EL (cell line): ENCODE results near the gene KRTAP1-5.
"Not testable (repeated sequence)": the region's sequence is repeated elsewhere in the genome, so short reads cannot be mapped to it uniquely, and the experiment has no call there.

Experiments used
- DNase-seq: peaks from one replicate; pipeline ENCODE4 v3.0.0-alpha.2; 2016

The KRTAP1-5 gene

GRCh38 chr17:41002814-41003213 is 24.2 kb downstream of the KRTAP1-5 start:
- peak; percentile 31 for DNase-seq

DNA sequence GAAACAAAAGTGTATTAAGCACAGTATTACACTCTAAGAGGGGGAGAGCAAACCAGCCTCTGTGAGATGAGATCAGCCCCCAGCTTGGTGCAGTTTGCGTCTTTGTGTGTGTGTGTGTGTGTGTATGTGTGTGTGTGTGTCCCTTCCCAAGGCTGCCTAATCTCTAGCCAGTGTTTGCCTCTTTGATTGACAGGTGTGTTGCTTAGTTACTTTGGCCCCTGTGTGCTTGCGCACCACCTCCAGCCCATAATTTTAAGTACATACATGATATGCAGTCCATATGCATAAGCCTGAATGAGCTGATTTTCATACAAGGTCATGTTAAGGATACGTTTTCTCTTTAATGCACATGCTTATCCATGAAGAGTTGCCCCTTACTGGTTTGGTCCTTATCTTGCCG is 25.2 kb downstream of the KRTAP1-5 start:
- no peak for DNase-seq

GRCh38 chr17:40999563-40999962 is 27.4 kb downstream of the KRTAP1-5 start, which contains the start of gene KRTAP3-2:
Gene KRTAP3-2 (minus strand): TSS chr17:40999906. CDS start chr17:40999853, 53 bp downstream.
- DNase-seq, result not testable (repeated sequence)

- DNase-seq, result no peak
Observed at GRCh38 chr17:40997361-40997760, 29.6 kb downstream of the KRTAP1-5 start.

GRCh38 chr17:40996829-40997228 is 30.2 kb downstream of the KRTAP1-5 start:
- DNase-seq, result no peak

GRCh38 chr17:40995116-40995515 is 31.9 kb downstream of the KRTAP1-5 start:
- no peak for DNase-seq

DNA sequence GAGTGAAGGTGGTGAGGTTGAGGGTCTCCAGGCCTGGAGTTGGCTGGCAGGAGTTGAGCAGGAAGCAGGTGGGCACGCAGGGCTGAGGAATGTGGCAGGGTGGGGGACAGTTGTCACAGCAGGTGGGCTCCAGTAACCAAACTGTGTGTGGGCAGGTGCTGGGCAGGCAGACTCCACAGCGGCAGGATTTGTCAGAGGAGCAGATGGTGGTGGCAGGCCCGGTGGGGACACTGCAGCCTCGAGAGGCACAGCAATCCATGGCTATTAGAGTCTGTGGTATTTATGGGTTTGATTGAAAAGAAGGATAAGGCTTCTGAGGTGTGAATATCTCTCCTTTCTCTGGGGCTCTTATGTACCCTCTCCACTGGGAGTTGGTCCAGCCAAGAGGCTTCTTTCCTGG is 33.2 kb downstream of the KRTAP1-5 start, which contains the start of gene KRTAP3-3:
Gene KRTAP3-3, minus strand, starts transcription at position 326 of the 400 bp plus-strand sequence. Its CDS starts 67 bp downstream, at position 259.
- no peak for DNase-seq

- no peak for DNase-seq
Observed at GRCh38 chr17:40993084-40993483, 33.9 kb downstream of the KRTAP1-5 start.

- no peak for DNase-seq
Observed at GRCh38 chr17:40992666-40993065, 34.3 kb downstream of the KRTAP1-5 start.

- no peak for DNase-seq
Observed at GRCh38 chr17:40986920-40987319, 40.1 kb downstream of the KRTAP1-5 start.

DNA sequence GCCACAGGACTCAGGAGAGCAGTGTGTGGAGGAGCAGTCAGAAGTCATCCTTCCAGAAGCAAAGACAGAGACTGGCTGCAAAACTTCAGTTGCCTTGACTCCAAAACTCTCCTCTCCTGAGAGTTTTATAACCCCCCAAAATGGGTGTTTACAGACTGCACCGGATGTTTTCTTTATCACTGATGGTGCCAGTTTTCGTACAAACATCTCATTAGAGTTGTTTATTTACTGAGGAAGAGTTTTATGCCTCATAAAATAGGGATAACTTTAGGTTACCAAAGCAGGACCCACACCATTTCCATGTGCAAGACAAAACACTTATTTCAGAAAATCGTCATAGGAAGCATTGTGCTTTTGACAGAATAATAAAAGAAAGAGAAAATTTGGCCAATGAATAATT is 42.8 kb downstream of the KRTAP1-5 start, which contains the start of gene KRT40:
Gene KRT40, minus strand, starts transcription at position 101 of the 400 bp plus-strand sequence. Its CDS starts 53 bp downstream, at position 48.
- no peak for DNase-seq

DNA sequence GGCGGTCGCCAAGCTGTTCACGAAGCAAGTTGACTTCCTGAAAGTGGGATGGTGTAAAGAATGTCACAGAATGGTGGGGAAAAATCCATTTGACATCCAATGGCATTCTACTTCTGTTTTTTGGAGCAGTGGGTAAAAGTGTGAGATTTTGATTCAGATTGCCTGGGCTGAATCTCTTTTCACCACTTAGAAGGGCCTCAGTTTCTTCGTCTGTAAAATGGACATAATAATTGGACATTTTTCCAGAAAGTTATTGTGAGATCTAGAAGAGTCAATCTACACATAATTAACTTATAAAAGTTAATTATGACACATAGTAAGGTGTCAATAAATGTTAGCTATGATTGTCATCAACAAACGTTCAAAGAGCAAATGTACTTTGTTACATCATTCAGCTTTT is 45.9 kb downstream of the KRTAP1-5 start:
- DNase-seq, result no peak

GRCh38 chr17:40980596-40980995 is 46.4 kb downstream of the KRTAP1-5 start:
- DNase-seq, result no peak

- no peak for DNase-seq
Observed at GRCh38 chr17:40980117-40980516, 46.9 kb downstream of the KRTAP1-5 start.

- no peak for DNase-seq
Observed at GRCh38 chr17:40978575-40979151, 48.3 kb downstream of the KRTAP1-5 start.
